PC-3 (cell line): ENCODE measurements around the gene NUDT22. TPM values are rescaled to one million over a fixed set of nuclear protein-coding genes. Genes with fewer than 3 reads are reported as not detected.

Source experiments
- ATAC-seq: fragments of 200-7000 bp; cut with Tn5 transposase; 2 replicates; pipeline ENCODE4 v1.9.1; 2020; ENCODE audit warnings: mild to moderate bottlenecking, moderate library complexity
- BruUV-seq: library from RNA; stranded (reverse); fragments of 400-500 nt; replicated peaks from 2 replicates; lab custom pipeline; 2021; lab: Mats Ljungman, UMichigan
- CTCF ChIA-PET: fragments of 300-600 bp; sonication (Branson Sonifier 250); formaldehyde crosslinking; loops from one replicate; lab custom pipeline; 2022; ENCODE audit warnings: antibody characterized with exemption; lab: Charles Lee
- POLR2A ChIA-PET: fragments of 300-600 bp; sonication (Branson Sonifier 250); formaldehyde crosslinking; loops from one replicate; lab custom pipeline; 2022; ENCODE audit warnings: antibody characterized with exemption; ENCODE audit not compliant: unreplicated experiment; lab: Charles Lee
- DNase-seq: peaks from one replicate; pipeline ENCODE4 v3.0.0-alpha.2; 2015
- H2AFZ ChIP-seq: fragments of 300-600 bp; sonication (generic); 2 replicates; pipeline ENCODE4 v1.6.0; 2016; ENCODE audit warnings: antibody characterized with exemption, low read length
- H3F3A ChIP-seq: fragments of 300-600 bp; sonication (generic); one replicate; pipeline ENCODE4 v1.6.0; 2017; ENCODE audit warnings: antibody characterized with exemption, low read length, control low read depth, mild to moderate bottlenecking; ENCODE audit not compliant: unreplicated experiment
- H3K27ac ChIP-seq: fragments of 300-600 bp; sonication (generic); 2 replicates; pipeline ENCODE4 v1.5.1; 2016; ENCODE audit warnings: mild to moderate bottlenecking, low read length
- H3K27me3 ChIP-seq: fragments of 300-600 bp; sonication (generic); 2 replicates; pipeline ENCODE4 v1.6.1; 2016; ENCODE audit warnings: low read length, mixed read lengths
- H3K36me3 ChIP-seq: fragments of 300-600 bp; sonication (generic); 2 replicates; pipeline ENCODE4 v1.6.1; 2016; ENCODE audit warnings: low read depth, mixed run types, low read length, mixed read lengths
- H3K4me1 ChIP-seq: fragments of 300-600 bp; sonication (generic); 2 replicates; pipeline ENCODE4 v1.5.1; 2016; ENCODE audit warnings: low read length; ENCODE audit not compliant: insufficient read depth
- H3K4me2 ChIP-seq: fragments of 300-600 bp; sonication (generic); 2 replicates; pipeline ENCODE4 v1.6.0; 2016; ENCODE audit warnings: low read length
- H3K4me3 ChIP-seq: fragments of 300-600 bp; sonication (generic); 2 replicates; pipeline ENCODE4 v1.5.1; 2016; ENCODE audit warnings: mild to moderate bottlenecking, low read length, mixed read lengths
- H3K79me2 ChIP-seq: fragments of 300-600 bp; sonication (generic); 2 replicates; pipeline ENCODE4 v1.6.1; 2017; ENCODE audit warnings: low read length, mixed read lengths
- H3K9ac ChIP-seq: fragments of 300-600 bp; sonication (generic); 2 replicates; pipeline ENCODE4 v1.6.0; 2016; ENCODE audit warnings: mild to moderate bottlenecking, low read length
- H3K9me2 ChIP-seq: fragments of 300-600 bp; sonication (generic); replicated peaks from 2 replicates; pipeline ENCODE4 v1.6.1; 2016; ENCODE audit warnings: mixed run types, low read length, mixed read lengths
- H3K9me3 ChIP-seq: fragments of 300-600 bp; sonication (generic); 2 replicates; pipeline ENCODE4 v1.6.1; 2016; ENCODE audit warnings: low read length, mixed read lengths
- H4K20me1 ChIP-seq: fragments of 300-600 bp; sonication (generic); 2 replicates; pipeline ENCODE4 v1.6.1; 2016; ENCODE audit warnings: low read length, mixed read lengths
- EZH2 ChIP-seq: fragments of 300-600 bp; sonication (generic); IDR thresholded peaks from one replicate; pipeline ENCODE4 v1.6.1; 2017; ENCODE audit warnings: antibody characterized with exemption, mild to moderate bottlenecking, low read length; ENCODE audit not compliant: unreplicated experiment
- EZH2phosphoT487 ChIP-seq: fragments of 300-600 bp; sonication (generic); IDR thresholded peaks from 2 replicates; pipeline ENCODE4 v1.6.1; 2018; ENCODE audit warnings: mild to moderate bottlenecking, antibody characterized with exemption, low read length, borderline replicate concordance
- intact Hi-C: fragments of 100-400 bp; cut with micrococcal nuclease; formaldehyde crosslinking; loops from 2 replicates; pipeline ENCODE4 v1.9.0; 2023
- total RNA-seq: library from RNA; depleted of rRNA; stranded (reverse); fragments of >200 nt; gene quantifications from 2 replicates; pipeline ENCODE4 v1.2.3, GENCODE V29; 2014
- TF ChIP-seq, protein P1 (sequence below): fragments of 300-600 bp; sonication (generic); conservative IDR thresholded peaks from 2 replicates; pipeline ENCODE4 v1.5.1; 2017; ENCODE audit warnings: antibody characterized with exemption, low read depth, mild to moderate bottlenecking, low read length

NUDT22 gene
- total RNA-seq, 1 experiment from 2014 or later: 98.3 TPM

DNA sequence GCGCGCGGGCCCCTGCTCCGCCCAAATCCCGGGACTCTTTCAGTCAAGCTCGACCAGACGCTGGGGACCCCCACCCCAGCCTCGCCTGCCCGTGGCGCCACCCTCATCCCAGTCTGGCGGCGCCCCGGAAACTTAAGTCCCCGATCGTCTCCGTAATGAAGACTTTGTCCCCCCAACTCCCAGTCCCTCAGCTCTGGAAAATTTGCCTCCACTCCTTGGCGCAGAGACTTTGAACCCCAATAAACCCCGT lies 25.6 kb downstream of the NUDT22 start:
- Histone ChIP-seq H3K27ac (no peak overlapping the region), H3K4me2 (peak overlapping the region; percentile 98), H4K20me1 (no peaks in the 10 kb centered on the region; the same call in 1 of the 2 replicates), H2AFZ (peak overlapping the region; percentile 68), H3K36me3 (peaks cover 20% of the 10 kb centered on the region), H3K79me2 (peaks cover 25% of the 10 kb centered on the region), H3K9me3 (no peaks in the 10 kb centered on the region), H3K9ac (peak overlapping the region; percentile 79), H3K27me3 (no peaks in the 10 kb centered on the region), H3K9me2 (no peaks in the 10 kb centered on the region), H3F3A (no peaks in the 10 kb centered on the region), H3K4me3 (peak overlapping the region; percentile 85), H3K4me1 (peaks cover 35% of the 10 kb centered on the region)
- intact Hi-C loops: loop anchor here (1.0 kb wide), 1 partner anchor 47 kb away; no protein-coding TSS in a partner anchor
- TF ChIP-seq EZH2 (no peak), EZH2phosphoT487 (no peak)
- TF ChIP-seq, protein P1, sequence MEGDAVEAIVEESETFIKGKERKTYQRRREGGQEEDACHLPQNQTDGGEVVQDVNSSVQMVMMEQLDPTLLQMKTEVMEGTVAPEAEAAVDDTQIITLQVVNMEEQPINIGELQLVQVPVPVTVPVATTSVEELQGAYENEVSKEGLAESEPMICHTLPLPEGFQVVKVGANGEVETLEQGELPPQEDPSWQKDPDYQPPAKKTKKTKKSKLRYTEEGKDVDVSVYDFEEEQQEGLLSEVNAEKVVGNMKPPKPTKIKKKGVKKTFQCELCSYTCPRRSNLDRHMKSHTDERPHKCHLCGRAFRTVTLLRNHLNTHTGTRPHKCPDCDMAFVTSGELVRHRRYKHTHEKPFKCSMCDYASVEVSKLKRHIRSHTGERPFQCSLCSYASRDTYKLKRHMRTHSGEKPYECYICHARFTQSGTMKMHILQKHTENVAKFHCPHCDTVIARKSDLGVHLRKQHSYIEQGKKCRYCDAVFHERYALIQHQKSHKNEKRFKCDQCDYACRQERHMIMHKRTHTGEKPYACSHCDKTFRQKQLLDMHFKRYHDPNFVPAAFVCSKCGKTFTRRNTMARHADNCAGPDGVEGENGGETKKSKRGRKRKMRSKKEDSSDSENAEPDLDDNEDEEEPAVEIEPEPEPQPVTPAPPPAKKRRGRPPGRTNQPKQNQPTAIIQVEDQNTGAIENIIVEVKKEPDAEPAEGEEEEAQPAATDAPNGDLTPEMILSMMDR: no peak
- ATAC-seq (no peak), DNase-seq (no peak)
- POLR2A ChIA-PET: interaction anchor here (0.7 kb wide), 1 partner anchor 44 kb away, joined by 4 read pairs; no protein-coding TSS in a partner anchor
- CTCF ChIA-PET: interaction anchor here (0.6 to 1.3 kb wide), 6 partner anchors 9 to 103 kb away, joined by 3 to 11 read pairs (median 6); no protein-coding TSS in a partner anchor
- no TSS peak for BruUV-seq

DNA sequence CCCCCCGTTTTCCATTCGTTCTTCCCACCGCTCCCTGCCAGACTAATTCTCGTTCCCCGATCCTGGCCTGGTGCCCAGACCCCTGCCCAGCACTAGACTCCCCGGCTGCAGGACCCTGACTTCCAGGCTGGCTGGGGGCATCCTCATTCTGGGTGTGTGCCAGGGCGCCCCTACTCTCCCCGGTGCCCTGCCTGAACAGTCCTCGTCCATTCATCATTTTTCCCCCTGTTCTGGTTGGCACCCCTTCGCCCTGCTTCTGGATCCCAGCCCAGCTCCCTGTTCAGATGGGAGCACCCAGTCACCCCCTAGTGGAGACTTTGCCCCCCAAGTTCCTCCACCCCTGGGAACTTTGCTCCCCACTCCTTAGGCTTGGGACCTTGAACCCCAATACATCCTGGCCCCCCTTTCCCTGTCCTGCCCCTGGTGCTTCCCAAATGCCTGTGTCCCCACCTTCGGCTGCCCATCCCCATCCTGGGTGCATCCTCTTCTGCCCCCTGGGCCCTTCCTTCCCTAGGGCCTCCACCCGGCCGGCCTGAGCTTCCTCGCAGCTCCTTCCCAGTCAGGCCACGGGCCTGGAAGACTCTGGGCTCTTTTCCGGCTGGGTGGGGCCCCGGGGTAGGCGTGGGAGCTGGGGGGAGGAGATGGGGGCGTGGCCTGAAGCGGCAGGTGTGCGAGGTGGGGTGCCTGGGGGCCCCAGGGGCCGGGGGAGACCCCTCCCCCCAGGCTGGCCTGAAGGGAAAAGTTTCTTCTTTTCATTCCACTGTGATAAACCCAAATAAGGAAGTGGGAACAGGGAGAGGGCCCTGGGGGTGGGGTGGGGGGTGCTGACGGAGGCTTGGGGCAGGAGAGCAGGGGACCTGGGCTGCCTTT lies 26.2 kb downstream of the NUDT22 start:
- peak; percentile 45 for ATAC-seq
- Histone ChIP-seq H3K27me3 (no peaks in the 10 kb centered on the region), H3K9ac (peak overlapping the region; percentile 79), H3F3A (no peaks in the 10 kb centered on the region), H3K79me2 (peaks cover 25% of the 10 kb centered on the region), H3K4me2 (peak overlapping the region; percentile 98), H4K20me1 (no peaks in the 10 kb centered on the region; the same call in 1 of the 2 replicates), H3K9me2 (no peaks in the 10 kb centered on the region), H3K27ac (no peak overlapping the region), H3K9me3 (no peaks in the 10 kb centered on the region), H3K4me1 (peaks cover 31% of the 10 kb centered on the region), H3K36me3 (peaks cover 21% of the 10 kb centered on the region), H3K4me3 (peak overlapping the region; percentile 85), H2AFZ (peak overlapping the region; percentile 68)
- TF ChIP-seq, protein P1: peak; percentile 64
- TF ChIP-seq EZH2phosphoT487: no peak
- no peak for TF ChIP-seq EZH2
- CTCF ChIA-PET: interaction anchor here (0.6 to 1.3 kb wide), 12 partner anchors 8 to 103 kb away, joined by 3 to 11 read pairs (median 4); partner anchors contain the start of genes FKBP2 and GPR137
- TSS peak; percentile 4 for BruUV-seq
- POLR2A ChIA-PET: interaction anchor here (0.6 to 0.7 kb wide), 2 partner anchors 43 to 63 kb away, joined by 3 to 4 read pairs; no protein-coding TSS in a partner anchor
- intact Hi-C loops: no loop called here
- DNase-seq: peak; percentile 77

DNA sequence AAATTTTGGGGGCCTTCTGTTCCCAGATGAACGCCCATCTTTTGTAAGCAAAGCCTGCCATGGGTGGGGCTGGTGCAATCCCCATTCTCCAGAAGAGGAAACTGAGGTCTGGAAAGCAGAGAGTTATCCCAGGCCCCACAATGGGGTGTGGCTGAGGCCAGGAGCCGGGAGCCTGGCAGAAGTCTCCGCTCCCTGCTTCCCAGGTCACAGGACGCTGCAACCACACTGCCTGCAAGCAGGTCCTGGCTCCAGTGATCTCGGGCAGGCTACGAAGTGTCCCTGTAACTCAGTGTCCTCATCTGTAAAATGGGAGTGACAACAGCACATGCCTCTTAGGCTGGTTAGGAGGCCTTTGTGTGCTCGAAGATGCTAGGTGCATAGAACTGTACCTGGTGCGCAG lies 27.0 kb downstream of the NUDT22 start:
- POLR2A ChIA-PET: no interaction called here
- H3K9me2 ChIP-seq: no peaks in the 10 kb centered on the region
- DNase-seq (no peak), ATAC-seq (no peak)
- H3K9ac ChIP-seq: no peak overlapping the region
- H3F3A ChIP-seq: no peaks in the 10 kb centered on the region
- H3K36me3 ChIP-seq: peaks cover 21% of the 10 kb centered on the region
- H2AFZ ChIP-seq: no peak overlapping the region
- BruUV-seq: TSS peak; percentile 9
- peak overlapping the region; percentile 98 for H3K4me2 ChIP-seq
- no peak overlapping the region for H3K27ac ChIP-seq
- no peaks in the 10 kb centered on the region; the same call in 1 of the 2 replicates for H4K20me1 ChIP-seq
- no peak for TF ChIP-seq EZH2
- TF ChIP-seq EZH2phosphoT487: no peak
- TF ChIP-seq, protein P1: no peak
- intact Hi-C loops: no loop called here
- CTCF ChIA-PET: interaction anchor here (0.6 kb wide), 2 partner anchors 12 to 93 kb away, joined by 3 read pairs; partner anchors contain the start of gene FKBP2
- H3K4me3 ChIP-seq: peak overlapping the region; percentile 85
- no peaks in the 10 kb centered on the region for H3K9me3 ChIP-seq
- peaks cover 25% of the 10 kb centered on the region for H3K4me1 ChIP-seq
- H3K27me3 ChIP-seq: no peaks in the 10 kb centered on the region
- H3K79me2 ChIP-seq: peaks cover 25% of the 10 kb centered on the region
